ENCODE results near the gene TEAD4. TPM values are rescaled to one million over a fixed set of nuclear protein-coding genes. Genes with fewer than 3 reads are reported as not detected.

The TEAD4 gene
- total RNA-seq, 6 experiments from 2014 or later, result 0.81 to 8.5 (median 3.0) TPM

- no peaks in the 10 kb centered on the region for H3K4me1 ChIP-seq
- ATAC-seq (no peak), DNase-seq (no peak)
- no peaks in the 10 kb centered on the region for H3K27me3 ChIP-seq
- whole genome bisulfite sequencing (ENCODE audit: insufficient coverage, low coverage, low lambda C conversion rate, missing lambda C conversion rate), result 60% methylated on average over 5 of the region's 17 CpGs
- no peaks in the 10 kb centered on the region for H3K9me3 ChIP-seq
- H3K27ac ChIP-seq, result no peak overlapping the region
- TF ChIP-seq POLR2A (IDR thresholded peaks at IDR 0.05) (no peak), CTCF (IDR thresholded peaks at IDR 0.05) (no peak)
- no peak overlapping the region for H3K4me3 ChIP-seq
- H3K36me3 ChIP-seq, result no peaks in the 10 kb centered on the region
- intact Hi-C loops (cut with DNase I), result no loop called here
These were observed 87.4 kb downstream of the TEAD4 start for GRCh38 chr12:3046441-3047200.

- H3K27ac ChIP-seq, result no peak overlapping the region
- H3K36me3 ChIP-seq, result no peaks in the 10 kb centered on the region
- no peak for TF ChIP-seq CTCF (IDR thresholded peaks at IDR 0.05)
- TF ChIP-seq POLR2A (IDR thresholded peaks at IDR 0.05), result no peak
- no peaks in the 10 kb centered on the region for H3K27me3 ChIP-seq
- H3K4me3 ChIP-seq, result no peak overlapping the region
- H3K9me3 ChIP-seq, result no peaks in the 10 kb centered on the region
- DNase-seq, result no peak
- 25% methylated on average over 5 of the region's 8 CpGs for WGBS (ENCODE audit: insufficient coverage, low coverage, low lambda C conversion rate, missing lambda C conversion rate)
- intact Hi-C loops (cut with DNase I), result no loop called here
- H3K4me1 ChIP-seq, result no peaks in the 10 kb centered on the region
- ATAC-seq, result peak in 1 of 4 donors; percentile 19
These were observed 88.8 kb downstream of the TEAD4 start for GRCh38 chr12:3047961-3048360.

- no peak for ATAC-seq
These were observed 89.3 kb downstream of the TEAD4 start for GRCh38 chr12:3048540-3048939.

GRCh38 chr12:3049176-3049575, 90.0 kb downstream of the TEAD4 start:
- H3K4me1 ChIP-seq, result no peaks in the 10 kb centered on the region
- TF ChIP-seq POLR2A (IDR thresholded peaks at IDR 0.05) (no peak), CTCF (IDR thresholded peaks at IDR 0.05) (no peak)
- DNase-seq, result no peak
- H3K27ac ChIP-seq, result no peak overlapping the region
- no peaks in the 10 kb centered on the region for H3K27me3 ChIP-seq
- H3K4me3 ChIP-seq, result no peak overlapping the region
- intact Hi-C loops (cut with DNase I), result no loop called here
- H3K9me3 ChIP-seq, result no peaks in the 10 kb centered on the region
- no peaks in the 10 kb centered on the region for H3K36me3 ChIP-seq
- ATAC-seq, result no peak
- WGBS (ENCODE audit: insufficient coverage, low coverage, low lambda C conversion rate, missing lambda C conversion rate), result 50% methylated on average over 8 of the region's 9 CpGs

More at GRCh38 chr12:3048540-3048939, 89.3 kb downstream of the TEAD4 start:
- H3K9me3 ChIP-seq, result no peaks in the 10 kb centered on the region
- intact Hi-C loops (cut with DNase I), result no loop called here
- no peaks in the 10 kb centered on the region for H3K27me3 ChIP-seq
- WGBS (ENCODE audit: insufficient coverage, low coverage, low lambda C conversion rate, missing lambda C conversion rate), result 88% methylated on average over 1 of the region's 4 CpGs
- H3K36me3 ChIP-seq, result no peaks in the 10 kb centered on the region
- TF ChIP-seq CTCF (IDR thresholded peaks at IDR 0.05), result no peak
- TF ChIP-seq POLR2A (IDR thresholded peaks at IDR 0.05), result no peak
- no peaks in the 10 kb centered on the region for H3K4me1 ChIP-seq
- H3K4me3 ChIP-seq, result no peak overlapping the region
- no peak for DNase-seq
- H3K27ac ChIP-seq, result no peak overlapping the region
